ENCODE results near the gene MEIOB.

MEIOB gene

GRCh38 chr16:1785846-1786170, 86.2 kb downstream of the MEIOB start:
- DNase-seq: no peak

GRCh38 chr16:1784977-1785845, 86.8 kb downstream of the MEIOB start:
- DNase-seq: no peak

All from central memory CD4-positive, alpha-beta T cell (primary cell).